Measurements from ENCODE around the gene CTNNA2.
"Not testable (repeated sequence)": the region's sequence is repeated elsewhere in the genome, so short reads cannot be mapped to it uniquely, and the experiment has no call there.

- TF ChIP-seq, protein P1, sequence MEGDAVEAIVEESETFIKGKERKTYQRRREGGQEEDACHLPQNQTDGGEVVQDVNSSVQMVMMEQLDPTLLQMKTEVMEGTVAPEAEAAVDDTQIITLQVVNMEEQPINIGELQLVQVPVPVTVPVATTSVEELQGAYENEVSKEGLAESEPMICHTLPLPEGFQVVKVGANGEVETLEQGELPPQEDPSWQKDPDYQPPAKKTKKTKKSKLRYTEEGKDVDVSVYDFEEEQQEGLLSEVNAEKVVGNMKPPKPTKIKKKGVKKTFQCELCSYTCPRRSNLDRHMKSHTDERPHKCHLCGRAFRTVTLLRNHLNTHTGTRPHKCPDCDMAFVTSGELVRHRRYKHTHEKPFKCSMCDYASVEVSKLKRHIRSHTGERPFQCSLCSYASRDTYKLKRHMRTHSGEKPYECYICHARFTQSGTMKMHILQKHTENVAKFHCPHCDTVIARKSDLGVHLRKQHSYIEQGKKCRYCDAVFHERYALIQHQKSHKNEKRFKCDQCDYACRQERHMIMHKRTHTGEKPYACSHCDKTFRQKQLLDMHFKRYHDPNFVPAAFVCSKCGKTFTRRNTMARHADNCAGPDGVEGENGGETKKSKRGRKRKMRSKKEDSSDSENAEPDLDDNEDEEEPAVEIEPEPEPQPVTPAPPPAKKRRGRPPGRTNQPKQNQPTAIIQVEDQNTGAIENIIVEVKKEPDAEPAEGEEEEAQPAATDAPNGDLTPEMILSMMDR (conservative IDR thresholded peaks at IDR 0.05 in 1 of 2, IDR thresholded peaks at IDR 0.05 in 1 of 2; ENCODE audit: extremely low read depth in 1 of 2, insufficient read depth in 1 of 2, low read depth in 1 of 2, low read length in 2 of 2): not testable (repeated sequence)
- not testable (repeated sequence) for TF ChIP-seq EZH2 (IDR thresholded peaks at IDR 0.05; ENCODE audit: borderline replicate concordance, low read length)
Observed at GRCh38 chr2:80146757-80147156, 633.9 kb downstream of the CTNNA2 start.

Data from mammary epithelial cell (primary cell).